IPS-NIHi7 (cell line): ENCODE data around the gene BEND4.
"Not testable (repeated sequence)": the region's sequence is repeated elsewhere in the genome, so short reads cannot be mapped to it uniquely, and the experiment has no call there.

ENCODE experiments used
- DNase-seq: peaks from one replicate; pipeline ENCODE4 v3.0.0; 2012; ENCODE audit warnings: mixed read lengths; ENCODE audit errors: extremely low spot score

The BEND4 gene

DNA sequence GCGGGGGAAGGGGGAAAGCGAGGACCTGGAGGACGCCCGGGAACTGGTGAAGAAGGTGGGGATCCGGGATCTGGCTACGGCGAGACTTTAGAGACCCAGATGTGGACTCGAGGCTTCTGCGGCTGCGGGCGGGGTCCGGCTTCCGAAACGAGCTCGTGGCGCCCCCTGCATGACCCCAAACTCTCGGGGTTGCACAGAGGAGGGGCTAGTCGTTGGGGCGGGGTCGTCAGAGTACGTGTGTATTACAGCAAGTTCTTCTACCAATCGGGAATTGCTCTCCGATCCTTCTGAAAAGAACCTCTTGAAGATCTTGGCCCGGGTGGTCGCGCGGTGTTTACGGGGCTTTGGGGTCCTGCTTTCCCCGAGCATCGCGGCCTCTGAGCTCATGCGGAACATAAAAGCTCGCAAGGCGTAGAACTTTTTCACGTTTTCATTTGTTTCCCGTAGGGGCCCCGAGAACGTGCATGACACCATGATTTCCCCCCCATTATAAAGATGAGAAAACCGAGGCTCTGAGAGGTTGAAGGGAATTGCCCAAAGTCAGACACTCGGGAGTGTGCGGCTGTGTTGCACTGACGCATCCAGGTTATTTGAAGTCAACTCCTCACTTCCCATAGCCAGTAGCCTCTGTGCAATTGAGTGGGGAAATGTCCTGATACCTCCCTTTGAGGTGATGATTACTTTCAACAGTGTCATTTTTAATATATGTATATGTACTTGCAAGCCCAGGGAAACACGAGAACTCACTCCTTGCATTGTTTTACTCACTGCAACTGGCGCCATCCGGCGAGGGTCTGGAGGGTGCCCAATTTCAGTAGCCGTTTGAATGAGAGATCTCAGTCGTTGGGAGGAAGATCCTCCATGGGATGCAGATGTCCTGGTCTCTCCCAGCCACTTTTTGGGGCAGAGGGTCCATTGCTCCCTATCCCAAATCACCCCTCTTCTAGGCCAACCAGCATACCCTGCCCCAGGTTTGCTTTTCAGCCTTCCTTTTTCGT is at the start of gene BEND4:
BEND4 (minus strand) TSS at position 149 of the 998 bp plus-strand sequence. CDS start 512 bp downstream, outside the sequence.
- DNase-seq, result no peak

DNA sequence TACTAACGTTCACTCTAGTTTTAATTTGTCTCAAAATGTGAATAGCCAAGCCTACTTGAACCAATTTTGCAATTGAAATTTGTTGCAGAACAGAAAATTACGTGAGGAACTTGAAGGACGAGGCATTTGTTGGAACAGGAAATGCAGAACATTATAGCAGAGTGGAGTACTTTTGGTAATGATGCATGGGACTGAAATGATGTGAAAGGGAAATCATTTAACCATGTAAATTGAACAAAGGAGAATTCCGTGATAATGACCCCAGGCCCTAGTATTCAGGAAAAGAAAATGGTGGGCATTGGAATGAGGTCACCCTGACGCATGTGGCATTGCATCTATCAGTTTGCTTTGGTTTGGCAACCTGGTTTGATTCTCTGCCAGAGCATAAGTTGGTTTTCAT is 44.9 kb upstream of the BEND4 start:
- DNase-seq, result no peak

DNA sequence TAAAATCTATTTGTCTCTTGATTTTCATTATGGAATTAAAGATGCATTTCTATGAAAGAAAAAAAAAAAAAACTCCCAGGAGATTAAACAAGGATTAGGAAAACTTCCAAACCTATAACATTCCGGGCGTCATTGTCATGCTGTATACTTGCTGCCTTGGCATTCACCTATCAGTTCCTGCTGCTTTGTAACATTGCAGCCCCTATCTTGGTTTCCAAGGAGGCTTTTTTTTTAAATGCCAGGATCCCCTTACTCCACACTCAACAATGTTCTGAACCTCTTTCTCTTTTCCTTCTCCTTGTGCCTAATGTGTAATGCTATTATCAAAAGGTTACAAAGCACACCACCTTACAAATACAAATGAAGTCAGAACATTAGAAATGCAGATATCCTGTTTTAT is 20.5 kb upstream of the BEND4 start:
- DNase-seq, result no peak

DNA sequence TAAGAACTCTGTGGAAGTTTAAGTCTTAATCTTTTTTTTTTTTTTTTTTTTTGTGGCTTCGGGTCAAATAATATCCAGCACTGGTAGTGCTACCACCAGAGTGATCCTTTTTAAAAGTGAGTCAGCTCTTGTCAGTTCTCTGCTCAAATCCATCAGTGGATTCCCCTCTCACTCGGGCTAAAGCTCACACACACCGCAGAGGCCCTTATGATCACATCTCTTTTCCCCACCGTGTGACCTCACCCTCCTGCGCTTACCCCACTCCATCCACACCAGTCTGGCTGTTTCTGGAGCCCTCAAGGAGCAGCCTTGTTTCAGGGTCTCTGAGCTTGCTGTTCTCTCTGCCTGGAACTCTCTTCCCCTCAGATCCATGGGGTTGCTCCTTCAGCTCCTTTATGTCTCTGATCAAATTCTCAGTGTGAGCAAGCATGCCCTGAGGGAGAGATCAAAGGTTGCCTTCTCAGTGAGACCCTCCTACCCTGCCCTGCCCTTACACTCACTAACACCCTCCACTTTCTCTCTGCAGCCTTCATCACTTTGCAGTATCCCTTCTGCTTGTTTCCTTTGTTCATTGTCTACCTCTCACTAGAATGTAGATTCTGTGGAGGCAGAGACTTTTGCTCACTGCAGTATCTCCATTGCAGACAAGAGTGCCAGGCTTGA is 19.8 kb upstream of the BEND4 start:
- DNase-seq, result no peak

DNA sequence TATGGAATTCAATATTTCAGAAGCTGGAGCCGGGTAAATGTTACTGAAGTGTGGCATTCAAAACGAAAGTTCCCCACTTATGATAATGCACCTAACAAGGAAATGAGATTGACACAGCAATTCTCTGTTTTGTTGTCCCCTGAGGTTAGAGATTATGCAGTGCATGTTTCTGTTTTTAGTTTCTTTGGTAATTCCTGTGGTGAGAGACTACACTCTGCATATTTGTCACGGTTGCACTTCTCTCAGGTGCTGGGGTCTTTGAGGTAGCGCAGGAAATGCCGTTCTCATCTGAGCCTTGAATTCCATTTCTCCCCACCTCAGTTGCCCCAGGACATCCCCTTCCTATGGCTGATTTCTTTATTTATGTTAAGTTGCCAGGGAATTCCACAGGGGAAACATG is 15.3 kb upstream of the BEND4 start:
- no peak for DNase-seq

GRCh38 chr4:42166186-42166585 is 13.7 kb upstream of the BEND4 start:
- DNase-seq, result not testable (repeated sequence)

GRCh38 chr4:42159271-42160001 is 7.0 kb upstream of the BEND4 start:
- no peak for DNase-seq

GRCh38 chr4:42151568-42152506 is 618 bp downstream of the BEND4 start:
- DNase-seq, result peak; percentile 88

GRCh38 chr4:42150653-42151567 is 1.5 kb downstream of the BEND4 start:
- peak; percentile 22 for DNase-seq

GRCh38 chr4:42149004-42149403 is 3.5 kb downstream of the BEND4 start:
- no peak for DNase-seq

GRCh38 chr4:42148425-42148824 is 4.0 kb downstream of the BEND4 start:
- no peak for DNase-seq

- no peak for DNase-seq
Measured at GRCh38 chr4:42144028-42144427, 8.4 kb downstream of the BEND4 start.

- no peak for DNase-seq
Measured at GRCh38 chr4:42142591-42142990, 9.9 kb downstream of the BEND4 start.

DNA sequence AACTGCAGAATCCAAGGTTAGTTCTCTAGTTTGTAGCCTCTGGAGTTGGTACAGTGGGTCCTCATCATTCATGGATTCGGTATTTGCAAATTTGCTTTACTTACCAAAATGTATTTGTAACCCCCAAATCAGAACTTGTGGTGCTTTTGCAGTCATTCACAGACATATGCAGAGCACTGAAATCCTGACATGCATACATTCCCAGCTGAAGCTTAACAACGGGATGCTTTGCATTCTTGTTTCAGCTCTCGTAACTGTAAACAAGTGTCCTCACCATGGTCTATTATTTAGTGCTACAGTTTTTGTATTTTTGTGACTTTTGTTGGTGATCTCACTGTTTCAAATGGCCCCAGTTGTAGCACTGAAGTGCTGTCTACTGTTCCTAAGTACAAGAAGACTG is 16.1 kb downstream of the BEND4 start:
- DNase-seq, result peak; percentile 29

- no peak for DNase-seq
Measured at GRCh38 chr4:42133006-42133405, 19.4 kb downstream of the BEND4 start.

DNA sequence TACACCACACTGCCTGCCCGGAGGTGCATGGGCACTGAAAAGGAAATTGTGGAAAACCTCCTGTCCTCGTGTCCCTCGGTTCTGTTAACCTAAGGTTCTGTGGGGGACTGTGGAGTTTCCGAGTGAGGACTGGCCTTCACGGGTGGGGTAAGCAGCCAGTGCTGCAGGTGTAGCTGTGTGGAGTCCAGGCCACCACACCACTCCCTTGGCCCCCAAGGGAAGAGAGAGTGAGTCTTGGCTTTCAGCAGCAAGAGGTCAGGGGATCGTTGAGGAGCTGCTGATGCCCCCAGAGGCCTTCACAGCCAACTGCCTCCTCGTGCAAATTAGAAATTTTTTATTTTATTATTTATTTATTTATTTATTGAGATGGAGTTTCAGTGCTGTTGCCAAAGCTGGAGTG is 20.4 kb downstream of the BEND4 start:
- DNase-seq, result no peak

DNA sequence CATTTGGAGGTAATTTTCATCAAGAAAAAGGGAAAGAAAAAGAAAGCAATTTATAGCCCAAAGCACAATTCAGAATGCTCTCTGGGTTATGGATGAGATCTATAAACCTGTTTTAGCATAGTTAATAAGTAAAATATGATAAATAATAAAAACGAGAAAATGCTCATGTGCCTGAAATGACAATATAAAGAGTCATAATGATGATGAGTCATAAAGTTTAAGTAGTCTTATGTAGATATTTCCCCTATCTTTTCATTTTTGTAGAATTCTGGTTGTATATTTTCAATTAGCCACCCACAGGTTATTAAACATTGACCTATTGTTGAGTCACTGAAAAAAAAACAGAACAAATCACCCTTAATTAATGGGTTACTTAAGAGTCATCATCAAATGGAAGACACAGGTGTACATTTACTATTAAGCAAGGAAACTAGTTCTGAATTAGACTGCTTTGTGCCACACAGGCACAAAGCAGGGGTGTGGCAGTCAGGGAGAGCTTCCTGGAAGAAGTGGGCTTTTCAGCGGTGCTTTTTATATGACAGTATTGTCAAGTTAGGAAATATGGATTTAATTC is 29.3 kb downstream of the BEND4 start:
- no peak for DNase-seq

DNA sequence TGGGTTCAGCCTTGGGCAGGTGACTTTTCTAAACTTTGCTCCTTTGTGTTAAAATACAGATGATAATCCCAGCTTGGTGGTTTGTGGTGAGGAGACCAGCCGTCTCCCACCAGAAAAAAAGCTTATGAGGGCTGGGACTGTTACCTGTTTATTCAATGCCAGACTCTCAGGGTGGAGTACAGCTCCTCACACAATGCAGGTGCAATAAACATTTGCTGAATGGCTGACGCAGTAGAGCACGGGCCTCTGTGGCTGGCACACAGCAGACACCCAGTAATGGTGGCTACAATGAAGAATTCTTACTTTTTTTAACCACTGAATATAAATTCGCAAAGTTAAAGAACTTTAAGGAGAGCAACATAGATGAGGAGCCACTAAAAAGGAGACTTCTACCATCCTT is 30.2 kb downstream of the BEND4 start:
- DNase-seq, result no peak

DNA sequence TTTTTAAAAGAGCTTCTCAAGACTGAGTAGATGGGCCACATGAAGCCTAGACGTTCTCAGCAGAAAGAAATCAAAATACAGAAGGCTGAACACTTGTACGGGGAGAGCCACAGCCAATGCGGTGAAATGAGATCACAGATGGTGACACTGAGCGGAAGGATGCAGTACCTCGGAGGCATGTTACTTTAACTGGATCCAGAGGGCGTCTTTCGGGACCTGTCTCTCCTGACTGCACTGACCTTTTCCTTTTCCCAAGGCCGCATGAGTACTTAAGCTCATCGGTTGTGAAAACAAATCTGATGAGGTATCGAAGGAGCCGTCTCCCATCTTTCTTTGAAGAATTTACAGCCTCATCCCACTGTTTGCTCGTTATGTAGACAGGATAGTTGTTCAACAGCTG is 32.6 kb downstream of the BEND4 start:
- DNase-seq, result peak; percentile 29

DNA sequence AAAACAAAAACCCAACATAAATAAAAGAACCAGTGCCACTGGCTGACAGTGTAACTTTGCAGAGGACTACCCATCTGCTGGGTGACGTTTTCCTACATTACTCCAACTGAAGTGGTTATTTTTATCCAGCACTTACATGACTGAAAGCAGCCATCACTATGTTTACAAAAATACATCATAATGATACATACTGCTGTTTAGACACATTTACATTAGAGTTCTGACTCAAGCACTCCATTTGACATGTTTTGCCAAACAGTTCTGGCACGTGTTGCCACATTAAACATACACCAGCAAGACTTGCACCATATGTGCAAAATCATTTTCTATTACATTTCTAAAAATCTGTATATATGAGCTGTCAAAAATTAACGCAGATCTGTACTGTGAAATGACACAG is 39.6 kb downstream of the BEND4 start:
- no peak for DNase-seq
